Measurements from ENCODE around the gene SDK2. TPM values are rescaled to one million over a fixed set of nuclear protein-coding genes. Genes with fewer than 3 reads are reported as not detected.

Gene SDK2
- polyA plus RNA-seq, 3 donors, result 0.01 TPM; not detected in 2

DNA sequence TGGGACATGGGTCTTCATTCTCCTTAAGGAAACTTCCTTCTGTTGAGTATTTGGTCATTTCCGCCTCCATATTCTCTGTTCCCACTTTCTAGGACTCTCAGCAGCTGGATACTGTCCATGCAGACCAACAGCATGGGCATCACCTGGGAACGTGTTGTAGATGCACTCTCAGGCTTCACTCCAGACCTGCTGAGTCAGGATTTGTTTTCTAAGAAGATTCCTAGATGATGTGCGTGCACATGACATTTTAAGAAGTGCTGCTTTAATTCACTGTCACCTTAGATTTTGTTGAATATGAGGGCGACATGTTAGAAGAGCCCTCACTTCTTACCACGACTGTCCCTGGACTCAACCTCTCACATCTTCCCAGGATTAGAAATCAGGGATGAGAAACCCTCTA lies 10.0 kb upstream of the SDK2 start:
- Histone ChIP-seq H3K4me2 (replicated peaks; ENCODE audit: extremely low read depth, low read length, poor library complexity, severe bottlenecking) (no peak overlapping the region), H3K9ac (ENCODE audit: insufficient read depth, low read length, poor library complexity, severe bottlenecking) (no peak overlapping the region), H3K9me3 (replicated peaks in 1 of 2; ENCODE audit: control insufficient read depth in 1 of 2, insufficient read depth in 1 of 2, low read length in 2 of 2) (peaks cover 3 to 7% of the 10 kb centered on the region in 2 donors), H3K4me3 (replicated peaks in 1 of 3; ENCODE audit: low read depth in 2 of 3, low read length in 3 of 3) (no peak overlapping the region), H4K20me1 (ENCODE audit: insufficient read depth, low read length) (no peaks in the 10 kb centered on the region), H3K27ac (ENCODE audit: low read depth in 1 of 2, low read length in 2 of 2) (no peak overlapping the region), H3K36me3 (replicated peaks in 1 of 2; ENCODE audit: control insufficient read depth in 1 of 2, insufficient read depth in 2 of 2, low read length in 2 of 2) (no peaks in the 10 kb centered on the region), H3K79me2 (ENCODE audit: insufficient read depth, low read length) (no peaks in the 10 kb centered on the region), H3K27me3 (ENCODE audit: control insufficient read depth in 2 of 2, insufficient read depth in 2 of 2, low read length in 2 of 2) (no peaks in the 10 kb centered on the region), H2AFZ (ENCODE audit: insufficient read depth, low read depth, low read length, poor library complexity, severe bottlenecking) (no peak overlapping the region), H3K4me1 (ENCODE audit: control insufficient read depth in 1 of 2, insufficient read depth in 2 of 2, low read length in 2 of 2) (peaks cover 12 to 17% of the 10 kb centered on the region in 2 donors)
- Mint-ChIP-seq H3K4me1 (peaks cover 22% of the 10 kb centered on the region), H3K36me3 (peaks cover 0 to 2% of the 10 kb centered on the region in 2 donors), H3K9me3 (peaks cover 5 to 17% (median 11%) of the 10 kb centered on the region in 7 donors), H3K4me3 (no peak overlapping the region), H3K27ac (no peak overlapping the region), H3K27me3 (ENCODE audit: low read depth in 3 of 3) (peaks cover 5 to 9% (median 5%) of the 10 kb centered on the region in 3 donors)
- TF ChIP-seq, protein P1, sequence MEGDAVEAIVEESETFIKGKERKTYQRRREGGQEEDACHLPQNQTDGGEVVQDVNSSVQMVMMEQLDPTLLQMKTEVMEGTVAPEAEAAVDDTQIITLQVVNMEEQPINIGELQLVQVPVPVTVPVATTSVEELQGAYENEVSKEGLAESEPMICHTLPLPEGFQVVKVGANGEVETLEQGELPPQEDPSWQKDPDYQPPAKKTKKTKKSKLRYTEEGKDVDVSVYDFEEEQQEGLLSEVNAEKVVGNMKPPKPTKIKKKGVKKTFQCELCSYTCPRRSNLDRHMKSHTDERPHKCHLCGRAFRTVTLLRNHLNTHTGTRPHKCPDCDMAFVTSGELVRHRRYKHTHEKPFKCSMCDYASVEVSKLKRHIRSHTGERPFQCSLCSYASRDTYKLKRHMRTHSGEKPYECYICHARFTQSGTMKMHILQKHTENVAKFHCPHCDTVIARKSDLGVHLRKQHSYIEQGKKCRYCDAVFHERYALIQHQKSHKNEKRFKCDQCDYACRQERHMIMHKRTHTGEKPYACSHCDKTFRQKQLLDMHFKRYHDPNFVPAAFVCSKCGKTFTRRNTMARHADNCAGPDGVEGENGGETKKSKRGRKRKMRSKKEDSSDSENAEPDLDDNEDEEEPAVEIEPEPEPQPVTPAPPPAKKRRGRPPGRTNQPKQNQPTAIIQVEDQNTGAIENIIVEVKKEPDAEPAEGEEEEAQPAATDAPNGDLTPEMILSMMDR (IDR thresholded peaks at IDR 0.05), result no peak
- intact Hi-C loops (cut with micrococcal nuclease), result no loop called here
- 100% methylated on average over 2 of the region's 5 CpGs for WGBS (ENCODE audit: insufficient coverage)
- DNase-seq, result no peak

DNA sequence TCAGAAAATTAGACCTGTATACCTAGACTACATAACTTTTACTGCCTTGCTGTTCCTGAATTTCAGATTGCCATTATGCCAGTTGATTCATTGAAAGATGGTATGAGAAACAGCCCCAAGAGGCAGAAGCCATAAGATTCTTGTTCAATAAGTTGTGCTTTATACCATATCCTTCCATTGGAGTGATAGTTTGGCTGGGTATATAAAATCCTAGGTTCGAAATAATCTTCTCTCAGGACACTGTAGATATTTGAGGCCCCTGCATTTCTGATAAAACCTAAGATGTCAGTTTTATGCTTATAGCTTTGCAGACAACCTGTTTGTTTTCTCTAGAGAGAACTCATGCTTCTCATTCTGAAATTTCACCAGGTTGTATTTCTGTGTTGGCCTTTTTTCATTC lies 9.6 kb upstream of the SDK2 start:
- Histone ChIP-seq H3K4me1 (ENCODE audit: control insufficient read depth in 1 of 2, insufficient read depth in 2 of 2, low read length in 2 of 2) (peaks cover 12 to 17% of the 10 kb centered on the region in 2 donors), H3K4me3 (replicated peaks in 1 of 3; ENCODE audit: low read depth in 2 of 3, low read length in 3 of 3) (no peak overlapping the region), H2AFZ (ENCODE audit: insufficient read depth, low read depth, low read length, poor library complexity, severe bottlenecking) (no peak overlapping the region), H3K4me2 (replicated peaks; ENCODE audit: extremely low read depth, low read length, poor library complexity, severe bottlenecking) (no peak overlapping the region), H3K36me3 (replicated peaks in 1 of 2; ENCODE audit: control insufficient read depth in 1 of 2, insufficient read depth in 2 of 2, low read length in 2 of 2) (no peaks in the 10 kb centered on the region), H3K27ac (ENCODE audit: low read depth in 1 of 2, low read length in 2 of 2) (no peak overlapping the region), H3K27me3 (ENCODE audit: control insufficient read depth in 2 of 2, insufficient read depth in 2 of 2, low read length in 2 of 2) (no peaks in the 10 kb centered on the region), H3K9me3 (replicated peaks in 1 of 2; ENCODE audit: control insufficient read depth in 1 of 2, insufficient read depth in 1 of 2, low read length in 2 of 2) (peaks cover 3 to 7% of the 10 kb centered on the region in 2 donors), H3K79me2 (ENCODE audit: insufficient read depth, low read length) (no peaks in the 10 kb centered on the region), H3K9ac (ENCODE audit: insufficient read depth, low read length, poor library complexity, severe bottlenecking) (no peak overlapping the region), H4K20me1 (ENCODE audit: insufficient read depth, low read length) (no peaks in the 10 kb centered on the region)
- peaks cover 22% of the 10 kb centered on the region for H3K4me1 Mint-ChIP-seq
- H3K27me3 Mint-ChIP-seq (ENCODE audit: low read depth in 3 of 3), result peaks cover 6 to 9% (median 6%) of the 10 kb centered on the region in 3 donors
- WGBS (ENCODE audit: insufficient coverage), result no CpG with 5 or more reads among the region's 1 CpG
- DNase-seq, result no peak
- TF ChIP-seq, protein P1 (IDR thresholded peaks at IDR 0.05), result no peak
- intact Hi-C loops (cut with micrococcal nuclease), result no loop called here
- no peak overlapping the region for H3K4me3 Mint-ChIP-seq
- peaks cover 5 to 17% (median 11%) of the 10 kb centered on the region in 7 donors for H3K9me3 Mint-ChIP-seq
- H3K36me3 Mint-ChIP-seq, result peaks cover 0 to 2% of the 10 kb centered on the region in 2 donors
- no peak overlapping the region for H3K27ac Mint-ChIP-seq
